GM21529 (cell line): ENCODE results near the gene METTL2B.

Experiments
- ATAC-seq: cut with Tn5 transposase; IDR thresholded peaks from one replicate; pipeline ENCODE4 v1.9.1; 2021; ENCODE audit not compliant: unreplicated experiment

Gene METTL2B

GRCh38 chr7:128476402-128477335 lies at the start of gene METTL2B:
METTL2B (plus strand) TSS chr7:128476748; CDS start chr7:128476766, 18 bp downstream.
- ATAC-seq, result peak; percentile 96

DNA sequence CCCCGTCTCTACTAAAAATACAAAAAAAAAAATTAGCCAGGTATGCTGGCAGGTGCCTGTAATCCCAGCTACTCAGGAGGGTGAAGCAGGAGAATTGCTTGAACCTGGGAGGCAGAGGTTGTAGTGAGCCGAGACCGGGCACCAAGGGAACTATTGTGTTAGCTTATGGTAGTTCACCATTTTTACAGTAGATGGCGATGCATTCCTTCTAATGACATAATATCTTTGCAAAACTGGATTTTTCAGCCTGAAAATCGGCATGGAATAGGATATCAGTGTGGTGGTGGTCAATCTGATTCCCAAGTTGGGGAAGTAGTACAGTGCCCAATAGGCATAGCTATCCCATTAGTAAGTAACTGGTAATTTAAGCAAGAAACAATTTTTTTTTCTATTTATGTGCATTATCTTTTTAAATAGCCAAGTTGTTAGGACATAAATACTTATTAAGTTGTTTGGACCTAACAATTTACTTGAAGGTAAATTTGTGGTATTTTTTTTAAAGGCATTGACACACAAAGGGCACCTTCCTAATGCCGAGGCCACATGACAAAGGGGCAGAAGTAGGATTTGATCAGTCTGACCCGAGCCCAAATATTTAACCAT lies 49.2 kb upstream of the METTL2B start:
- peak; percentile 50 for ATAC-seq

DNA sequence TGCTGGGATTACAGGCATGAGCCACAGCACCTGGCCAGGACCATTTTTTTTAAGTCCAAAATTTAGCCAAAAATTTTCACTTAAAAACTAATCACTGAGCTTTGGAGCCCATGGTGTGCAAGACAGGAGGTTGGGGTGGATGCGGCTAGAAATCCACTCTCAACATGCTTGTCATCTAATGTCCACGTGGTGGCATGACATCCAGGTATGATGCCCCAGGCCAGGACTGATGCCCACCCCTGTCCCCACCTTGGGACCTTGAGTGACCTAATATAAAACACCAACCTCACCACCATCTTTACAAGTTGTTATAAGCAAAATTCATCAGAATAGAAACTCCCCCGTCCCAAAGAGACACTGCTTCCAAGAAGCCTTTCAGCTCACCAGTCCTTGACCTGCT lies 46.3 kb upstream of the METTL2B start:
- ATAC-seq, result no peak

- no peak for ATAC-seq
Observed at GRCh38 chr7:128431221-128431620, 45.3 kb upstream of the METTL2B start.

GRCh38 chr7:128431754-128432153 lies 44.8 kb upstream of the METTL2B start:
- no peak for ATAC-seq

- ATAC-seq, result no peak
Observed at GRCh38 chr7:128434413-128435326, 41.9 kb upstream of the METTL2B start.

GRCh38 chr7:128435327-128435686 lies 41.2 kb upstream of the METTL2B start:
- no peak for ATAC-seq

DNA sequence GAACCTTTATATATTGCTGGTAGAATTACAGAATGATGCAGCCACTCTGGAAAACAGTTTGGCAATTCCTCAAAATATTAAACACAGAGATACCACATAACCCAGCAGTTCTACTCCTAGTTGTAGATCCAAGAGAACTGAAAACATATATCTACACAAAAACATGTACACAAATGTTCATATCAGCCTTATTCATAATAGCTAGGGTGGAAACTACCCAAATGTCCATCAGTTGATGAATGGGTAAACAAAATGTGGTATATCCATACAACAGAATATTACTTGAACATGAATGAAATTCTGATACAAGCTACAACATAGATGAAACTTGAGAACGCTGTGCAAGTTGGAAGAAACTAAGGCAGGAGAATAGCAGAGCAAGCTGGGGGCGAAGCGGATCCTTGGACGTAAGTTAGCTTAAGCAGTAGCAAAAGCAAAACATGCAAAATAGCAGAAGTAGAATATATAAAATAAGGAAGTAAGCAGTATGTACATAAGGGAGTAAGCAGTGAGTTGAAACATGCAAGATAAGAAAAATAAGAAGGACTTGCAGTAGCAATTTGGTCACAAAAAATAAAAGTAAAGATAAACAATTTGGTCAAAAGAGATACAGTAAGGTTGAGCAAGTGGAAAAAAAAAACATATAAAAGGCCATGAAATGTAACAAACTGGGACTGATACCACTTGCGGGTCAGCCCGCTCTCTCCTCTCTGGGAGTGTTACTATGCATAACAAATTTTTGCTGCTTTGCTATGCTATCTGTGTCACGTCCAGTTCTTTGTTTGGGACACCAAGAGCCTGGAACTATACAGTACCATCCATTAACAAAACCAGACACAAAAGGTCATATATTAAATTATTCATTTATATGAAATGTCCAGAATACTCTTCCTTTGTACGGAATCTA lies 38.9 kb upstream of the METTL2B start:
- ATAC-seq, result peak; percentile 51

- no peak for ATAC-seq
Observed at GRCh38 chr7:128442356-128442755, 34.2 kb upstream of the METTL2B start.

- ATAC-seq, result no peak
Observed at GRCh38 chr7:128443831-128444600, 32.5 kb upstream of the METTL2B start.

DNA sequence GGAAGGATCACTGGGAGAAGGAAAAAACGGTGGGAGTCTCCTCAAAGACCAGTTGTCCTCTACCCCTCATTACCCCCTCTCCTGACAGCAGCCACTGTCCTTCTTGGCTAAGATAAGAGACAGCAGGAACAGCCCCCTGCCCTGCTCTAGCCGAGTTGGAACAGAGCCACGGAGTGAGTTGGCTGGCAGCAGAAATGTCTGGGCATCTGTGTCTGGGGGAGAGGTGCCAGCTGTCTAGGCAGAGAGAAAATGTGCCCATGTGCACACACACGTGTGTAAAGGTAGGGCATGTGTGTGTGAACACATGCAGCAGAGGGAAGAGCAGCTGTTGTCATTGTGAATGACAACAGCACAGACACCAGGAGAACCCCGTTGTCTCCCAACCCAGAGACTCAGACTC lies 30.2 kb upstream of the METTL2B start:
- ATAC-seq, result no peak

DNA sequence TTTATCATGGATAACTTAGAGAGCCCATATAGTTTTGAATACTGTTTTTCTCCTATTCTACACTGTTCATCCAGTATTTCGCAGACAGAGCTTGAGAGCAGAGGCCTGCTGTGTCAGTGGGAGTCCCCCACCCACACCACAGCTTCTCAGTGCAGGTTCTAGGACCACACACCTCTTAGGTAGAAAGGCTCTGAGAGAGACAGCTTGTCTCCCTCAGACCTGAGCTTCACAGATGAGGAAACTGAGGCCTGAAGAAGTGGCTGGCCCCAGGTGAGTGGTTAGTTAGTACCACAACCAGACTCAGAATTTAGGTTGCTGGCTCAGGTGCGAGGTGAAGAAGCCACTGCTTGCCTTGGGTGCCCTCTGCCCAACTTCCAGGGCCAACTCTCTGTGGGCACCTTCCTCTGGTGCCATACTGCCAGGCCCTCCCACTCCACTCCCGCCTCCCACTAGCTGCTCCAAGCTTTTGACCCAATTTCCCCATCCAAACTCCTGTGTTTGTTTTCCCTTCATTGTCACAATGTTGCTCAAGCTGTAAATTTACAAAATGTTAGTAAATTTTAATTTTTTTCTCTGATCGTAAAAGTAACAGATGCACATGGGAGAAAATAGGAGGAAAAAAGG lies 28.5 kb upstream of the METTL2B start:
- no peak for ATAC-seq

DNA sequence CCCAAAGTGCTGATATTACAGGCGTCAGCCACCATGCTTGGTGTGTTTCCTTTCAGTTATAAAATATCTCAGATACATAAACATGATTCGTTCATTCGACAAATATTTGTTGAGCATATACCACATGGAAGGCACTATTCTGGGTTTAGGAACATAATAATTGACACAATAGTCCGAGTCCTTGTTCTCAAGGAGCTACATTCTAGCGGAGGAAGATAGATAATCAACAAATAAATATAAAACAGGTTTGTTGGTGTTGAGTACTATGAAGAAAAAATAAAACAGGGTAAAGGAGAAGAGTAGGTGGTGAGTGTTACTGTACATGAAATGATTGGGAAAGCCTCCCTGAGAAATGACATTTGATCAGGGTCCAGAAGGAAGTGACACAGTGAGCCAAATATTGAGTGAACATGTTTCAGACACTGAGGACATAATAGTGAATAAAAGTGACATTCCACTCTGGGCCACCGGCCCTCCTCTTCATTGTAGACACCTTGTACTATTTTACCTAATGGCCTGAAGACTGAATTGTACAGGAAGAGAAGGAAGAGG lies 27.7 kb upstream of the METTL2B start:
- no peak for ATAC-seq

DNA sequence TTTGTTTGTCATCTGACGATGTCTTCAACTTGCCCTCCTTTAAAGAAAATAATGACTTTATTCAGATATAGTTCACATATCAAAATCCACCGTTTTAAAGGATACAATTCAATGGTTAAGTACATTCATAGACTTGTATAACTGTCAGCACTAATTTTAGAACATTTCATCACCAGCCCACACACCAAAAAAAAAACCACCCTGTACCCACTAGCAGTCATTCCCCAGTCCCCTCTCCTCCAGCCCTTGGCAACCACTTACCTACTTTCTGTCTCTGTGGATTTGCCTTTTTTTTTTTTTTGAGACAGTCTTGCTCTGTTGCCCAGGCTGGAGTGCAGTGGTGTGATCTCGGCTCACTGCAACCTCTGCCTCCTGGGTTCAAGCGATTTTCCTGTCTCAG lies 26.1 kb upstream of the METTL2B start:
- no peak for ATAC-seq

DNA sequence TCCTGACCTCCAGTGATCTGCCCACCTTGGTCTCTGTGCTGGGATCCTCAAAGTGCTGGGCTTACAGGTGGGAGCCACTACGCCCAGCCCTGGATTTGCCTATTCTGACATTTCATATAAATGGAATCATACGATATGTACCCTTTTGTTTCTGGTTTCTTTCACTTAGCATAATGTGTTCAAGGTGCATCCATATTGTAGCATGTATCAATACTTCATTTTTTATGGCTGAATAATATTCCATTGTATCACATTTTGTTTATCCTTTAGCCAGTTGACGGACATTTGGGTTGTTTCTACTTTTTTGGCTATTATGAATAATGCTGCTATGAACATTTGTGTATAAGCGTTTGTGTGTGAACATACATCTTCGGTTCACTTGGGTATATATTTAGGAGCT lies 25.6 kb upstream of the METTL2B start:
- no peak for ATAC-seq

GRCh38 chr7:128452552-128452951 lies 24.0 kb upstream of the METTL2B start:
- ATAC-seq, result no peak

DNA sequence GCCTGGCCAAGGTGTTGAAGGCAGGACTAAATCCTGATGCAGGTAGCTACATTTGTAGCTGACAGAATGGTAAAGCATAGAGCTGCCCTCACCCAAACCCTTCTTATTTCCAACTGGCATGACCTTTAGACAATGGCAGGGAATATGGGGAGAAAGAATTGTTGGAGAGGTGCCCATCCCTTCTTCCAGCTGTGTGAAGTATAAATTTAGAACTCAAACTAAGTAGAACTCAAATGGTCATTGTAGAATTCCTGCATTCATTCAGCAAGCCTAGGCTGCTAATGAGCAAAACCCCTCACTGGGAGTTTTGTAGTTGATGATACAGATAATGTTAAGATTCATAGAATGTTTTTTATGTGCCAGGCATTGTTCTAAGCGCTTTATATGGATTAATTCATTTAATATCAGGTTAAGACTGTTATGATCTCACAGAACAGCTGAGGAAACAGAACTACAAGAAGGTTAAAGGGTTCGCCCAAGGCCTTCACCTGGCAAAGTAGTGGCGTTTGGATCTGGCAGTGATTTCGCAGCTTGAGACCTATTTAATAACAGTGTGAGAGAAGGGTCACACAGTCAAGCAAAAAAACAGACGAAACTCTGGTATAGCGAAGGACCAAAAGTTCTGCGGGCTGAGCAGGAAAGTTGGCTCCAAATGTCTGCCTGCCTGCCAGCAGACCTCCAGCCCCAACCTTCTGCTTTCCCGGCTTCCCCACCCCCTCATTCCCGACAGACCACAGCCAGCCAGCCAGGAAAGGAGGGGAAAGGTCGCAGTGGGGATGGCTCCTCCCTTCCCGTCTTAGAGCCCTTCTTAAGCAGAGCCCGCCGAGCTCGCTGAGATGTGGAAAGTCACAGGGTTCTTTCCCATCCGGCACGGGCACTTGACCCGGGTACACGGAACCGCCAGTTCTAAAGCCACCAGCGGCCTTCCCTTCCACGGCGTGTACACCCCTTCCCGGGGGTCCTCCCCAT lies 22.4 kb upstream of the METTL2B start:
- ATAC-seq, result no peak
